GM21723 (cell line): ENCODE data around the gene SPX.

Experiments used
- ATAC-seq: cut with Tn5 transposase; IDR thresholded peaks from one replicate; pipeline ENCODE4 v1.9.1; 2021; ENCODE audit warnings: mild to moderate bottlenecking, moderate library complexity; ENCODE audit not compliant: unreplicated experiment

Gene SPX

DNA sequence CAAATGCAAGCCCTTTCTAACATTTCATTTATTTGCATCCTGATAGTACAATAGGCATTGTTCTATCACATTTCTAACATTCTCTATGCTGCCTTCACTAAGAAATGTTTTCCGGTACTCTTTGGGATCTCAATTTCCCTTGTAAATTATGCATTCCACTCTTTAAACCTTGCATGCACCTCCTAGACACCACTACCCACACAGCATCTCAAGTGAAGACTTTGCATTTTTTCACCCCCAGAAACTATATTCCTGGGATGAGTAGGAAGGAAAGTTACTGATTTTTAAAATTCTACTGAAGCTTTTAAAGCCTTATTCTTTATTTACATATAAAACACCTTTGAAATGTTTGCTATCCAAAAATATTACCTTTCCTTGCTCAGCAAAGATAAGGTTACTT lies 51.4 kb downstream of the SPX start:
- no peak for ATAC-seq

DNA sequence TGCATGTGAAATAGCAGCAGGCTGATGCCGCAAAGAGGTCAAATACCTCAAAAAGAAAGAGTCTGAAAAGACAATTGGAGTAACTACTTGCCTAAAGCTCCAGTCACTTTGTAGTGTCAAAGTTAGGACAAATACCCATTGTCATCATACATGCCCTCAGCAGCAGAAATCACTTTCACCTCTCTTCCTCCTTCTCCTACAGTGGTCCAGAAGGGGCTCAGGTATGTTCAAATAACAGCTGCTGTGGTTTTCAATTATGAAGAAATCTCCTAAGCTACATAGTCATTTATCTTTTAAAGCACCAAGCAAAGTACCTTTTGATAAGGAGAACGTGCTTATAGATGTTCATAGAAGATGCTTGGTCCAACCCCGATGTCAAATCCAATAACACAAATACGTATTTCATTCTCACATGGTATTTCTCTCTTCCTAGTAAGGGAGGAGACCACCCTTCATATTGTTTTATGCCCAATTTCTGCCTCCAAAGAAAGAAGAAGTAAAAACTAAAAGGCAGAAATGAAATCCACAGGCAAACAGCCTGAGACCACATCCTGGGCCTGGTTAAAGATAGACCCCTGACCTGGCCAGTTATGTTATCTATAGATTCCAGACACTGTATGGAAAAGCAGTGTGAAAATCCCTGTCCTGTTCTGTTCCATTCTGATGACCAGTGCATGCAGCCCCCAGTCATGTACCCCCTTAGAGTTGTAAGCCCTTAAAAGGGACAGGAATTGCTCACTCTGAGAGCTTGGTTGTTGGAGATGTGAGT lies 54.8 kb downstream of the SPX start:
- ATAC-seq, result no peak
